ENCODE measurements around the gene GSDME.
"Not testable (repeated sequence)": the region's sequence is repeated elsewhere in the genome, so short reads cannot be mapped to it uniquely, and the experiment has no call there.

The GSDME gene

DNA sequence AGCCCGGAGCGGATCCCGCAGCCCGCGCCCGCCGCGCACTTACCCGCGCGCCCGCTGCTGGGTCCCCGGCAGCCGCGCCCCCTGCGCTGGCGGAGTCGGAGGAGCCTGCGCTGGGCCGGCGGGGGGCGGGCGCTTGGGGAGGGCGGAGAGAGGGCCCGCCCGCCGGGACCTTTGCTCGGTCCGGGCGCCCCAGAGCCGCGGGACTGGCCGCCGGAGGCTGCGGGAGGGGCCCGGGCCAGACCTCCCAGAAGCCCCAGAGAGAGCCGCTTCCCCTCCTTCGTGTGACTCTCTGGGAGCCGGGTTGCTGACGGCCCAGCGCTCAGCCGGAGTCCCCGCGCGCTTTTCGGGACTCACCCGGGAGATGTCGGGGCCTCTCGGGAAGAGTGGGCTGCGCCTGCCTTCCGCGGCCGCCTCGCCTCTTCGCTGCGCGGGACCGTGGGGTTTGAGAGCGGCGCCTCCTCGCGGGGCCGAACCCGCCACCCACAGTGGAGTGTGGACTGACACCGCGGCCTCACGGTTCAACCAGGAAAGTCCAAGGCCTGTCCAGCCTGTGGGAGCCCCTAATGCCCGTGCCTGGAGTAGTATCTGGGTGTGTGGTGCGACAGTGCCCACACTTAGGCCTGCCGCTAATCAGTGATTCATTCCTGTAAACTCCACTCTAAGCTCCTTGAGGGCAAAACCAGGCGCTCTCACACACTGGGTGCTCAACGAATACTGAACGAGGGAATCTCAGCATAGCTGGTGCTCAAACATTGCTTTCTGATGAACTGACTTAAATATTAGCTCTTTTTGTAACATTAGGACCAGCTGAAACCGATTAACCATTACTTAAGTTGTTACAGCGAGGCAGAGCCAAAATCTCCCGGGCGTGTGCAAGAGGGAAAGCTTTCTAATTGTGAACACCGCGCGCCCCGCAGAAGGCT lies at the start of gene GSDME:
TSS of gene GSDME (minus strand) at position 112 of the 923 bp plus-strand sequence. CDS start 7,690 bp downstream, outside the sequence.
- peak; percentile 22 for DNase-seq

GRCh38 chr7:24802300-24802699 lies 45.0 kb upstream of the GSDME start:
- no peak for DNase-seq

- DNase-seq: no peak
Measured at GRCh38 chr7:24801883-24802282, 44.6 kb upstream of the GSDME start.

- DNase-seq: no peak
Measured at GRCh38 chr7:24800667-24801066, 43.4 kb upstream of the GSDME start.

DNA sequence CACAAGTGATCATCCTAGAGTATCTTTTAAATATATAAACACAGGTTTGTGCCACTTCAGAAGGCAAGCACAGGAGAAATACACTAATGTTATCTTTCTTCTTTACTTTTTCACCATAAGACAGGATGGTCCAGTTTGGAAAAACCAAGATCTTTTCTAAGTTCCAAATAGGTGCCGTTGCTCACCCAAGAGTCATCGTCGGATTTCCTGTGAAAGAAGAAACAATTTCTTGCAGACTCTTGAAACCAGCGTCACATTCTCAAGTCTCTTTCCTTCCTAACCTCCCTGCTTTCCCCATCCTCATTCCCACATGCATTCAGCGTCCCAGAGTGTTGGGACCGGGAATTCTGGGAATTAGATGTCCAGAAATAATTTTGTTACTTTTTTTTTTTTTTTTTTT lies 42.8 kb upstream of the GSDME start:
- DNase-seq: no peak

GRCh38 chr7:24799506-24799905 lies 42.2 kb upstream of the GSDME start:
- no peak for DNase-seq

GRCh38 chr7:24798261-24798660 lies 41.0 kb upstream of the GSDME start:
- no peak for DNase-seq

DNA sequence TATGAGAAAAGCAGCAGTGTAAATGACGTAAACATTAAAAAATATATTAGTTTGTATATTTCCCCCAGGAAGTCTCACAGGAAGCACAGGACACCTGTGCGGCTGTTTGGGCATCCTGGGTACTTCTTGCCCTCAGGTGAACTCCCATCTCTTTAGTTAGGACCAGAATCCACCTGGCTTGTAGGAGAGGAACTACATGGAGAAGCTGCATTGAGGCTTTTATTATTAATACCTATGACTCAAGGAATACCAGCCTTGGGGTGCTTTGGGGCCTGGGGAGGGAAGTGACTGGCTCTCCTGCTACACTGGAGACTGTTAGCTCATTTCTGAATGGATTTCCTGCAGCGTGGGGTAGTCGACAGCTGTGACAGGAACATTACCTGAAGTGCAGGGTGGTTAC lies 40.0 kb upstream of the GSDME start:
- DNase-seq: no peak

- no peak for DNase-seq
Measured at GRCh38 chr7:24795407-24795767, 38.1 kb upstream of the GSDME start.

GRCh38 chr7:24794751-24795406 lies 37.6 kb upstream of the GSDME start:
- not testable (repeated sequence) for DNase-seq

- no peak for DNase-seq
Measured at GRCh38 chr7:24793982-24794648, 36.9 kb upstream of the GSDME start.

- no peak for DNase-seq
Measured at GRCh38 chr7:24788961-24789576, 31.8 kb upstream of the GSDME start.

DNA sequence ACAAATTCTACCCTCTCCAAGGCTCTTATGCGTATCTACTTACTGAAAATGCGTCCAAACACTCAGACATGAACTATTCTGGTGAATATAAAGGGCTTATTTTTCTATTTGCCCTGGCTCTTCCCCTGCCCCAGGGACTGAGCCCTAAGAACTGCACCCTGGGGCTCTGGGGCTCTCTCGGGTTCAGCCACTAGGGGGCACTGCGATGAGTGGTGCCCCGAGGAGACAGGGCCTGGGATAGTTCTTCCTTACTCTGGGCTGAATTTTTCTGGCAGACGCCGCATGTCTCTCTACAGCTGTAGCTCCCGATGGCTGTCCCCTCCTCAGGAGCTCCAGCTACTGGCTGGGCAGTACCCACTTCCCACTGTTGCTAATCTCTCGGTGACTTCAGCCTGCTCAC lies 30.8 kb upstream of the GSDME start:
- no peak for DNase-seq

DNA sequence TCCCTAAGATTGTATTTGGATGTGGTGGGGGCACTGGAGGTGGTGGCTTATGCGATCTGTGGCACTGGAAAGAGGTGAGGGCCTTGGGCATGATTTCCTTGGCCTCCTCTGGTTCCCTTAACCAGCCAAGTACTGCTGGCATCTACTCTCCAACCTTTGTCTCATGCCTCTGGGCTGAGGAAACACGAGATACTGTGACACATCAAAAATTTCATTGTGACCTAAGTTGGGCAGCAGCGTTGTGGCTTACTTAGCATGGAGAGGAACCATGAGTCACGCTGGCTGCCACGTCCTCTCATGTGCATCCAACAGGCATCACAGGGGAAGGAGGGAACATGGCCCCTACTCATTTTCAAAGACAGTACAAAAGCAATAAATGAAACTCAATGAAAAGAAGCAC lies 29.7 kb upstream of the GSDME start:
- no peak for DNase-seq

DNA sequence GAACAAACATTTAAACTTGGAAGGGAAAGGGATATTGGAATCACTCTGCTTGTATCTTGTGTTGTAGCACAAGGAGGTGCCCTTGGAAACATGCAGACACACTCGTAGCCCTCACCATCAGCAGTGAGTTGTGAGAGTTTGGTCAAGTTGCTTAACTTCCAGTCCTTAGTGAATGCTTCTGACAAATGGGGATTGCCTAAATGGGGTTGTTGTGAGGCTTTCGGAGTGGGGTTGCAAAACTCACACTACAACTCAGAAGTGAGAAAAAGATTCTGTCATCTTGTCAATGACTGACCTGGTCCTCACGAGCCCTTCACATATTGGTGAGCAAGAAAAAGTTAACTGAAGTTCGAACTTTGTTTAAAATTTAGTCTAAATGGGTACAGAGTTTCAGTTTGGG lies 29.0 kb upstream of the GSDME start:
- DNase-seq: no peak

GRCh38 chr7:24784277-24784676 lies 27.0 kb upstream of the GSDME start:
- DNase-seq: no peak

GRCh38 chr7:24783698-24784097 lies 26.4 kb upstream of the GSDME start:
- DNase-seq: no peak

- DNase-seq: no peak
Measured at GRCh38 chr7:24781106-24781505, 23.8 kb upstream of the GSDME start.

DNA sequence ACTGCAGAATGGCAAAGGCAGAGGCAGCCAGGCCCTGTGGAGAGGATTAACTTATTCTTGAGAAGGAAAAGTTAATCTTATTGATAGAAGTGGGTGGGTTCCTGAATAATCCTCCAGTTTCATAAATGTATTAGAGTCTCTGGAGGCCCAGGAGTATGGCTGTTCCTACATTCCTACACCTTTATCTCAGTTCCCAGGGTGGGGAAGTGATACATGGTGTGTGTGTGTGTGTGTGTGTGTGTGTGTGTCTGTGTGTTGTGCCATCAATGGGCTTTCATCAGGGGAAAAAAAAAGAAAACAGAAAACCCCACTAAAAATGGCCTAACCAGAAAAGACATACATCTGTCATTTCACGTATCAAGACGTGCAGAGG lies 22.0 kb upstream of the GSDME start:
- no peak for DNase-seq

GRCh38 chr7:24778543-24779282 lies 21.4 kb upstream of the GSDME start:
- DNase-seq: no peak

DNA sequence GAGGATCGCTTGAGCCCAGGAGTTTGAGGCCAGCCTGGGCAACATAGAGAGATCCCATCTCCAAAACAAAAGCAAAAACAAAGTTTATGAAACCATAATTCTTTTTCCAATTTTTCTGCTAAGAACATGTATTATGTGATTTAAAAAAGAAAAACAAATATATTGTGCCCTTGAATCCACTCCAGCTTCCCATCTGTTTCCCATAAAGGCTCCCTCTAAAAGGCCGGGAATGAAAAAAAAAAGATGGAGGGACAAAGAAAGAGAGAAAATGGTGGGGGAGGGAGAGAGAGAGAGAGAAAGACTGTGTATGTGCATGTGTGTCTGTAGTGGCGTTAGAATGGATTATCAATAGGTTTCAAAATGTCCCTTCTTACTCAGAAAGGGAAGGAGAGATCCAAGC lies 20.5 kb upstream of the GSDME start:
- no peak for DNase-seq

DNA sequence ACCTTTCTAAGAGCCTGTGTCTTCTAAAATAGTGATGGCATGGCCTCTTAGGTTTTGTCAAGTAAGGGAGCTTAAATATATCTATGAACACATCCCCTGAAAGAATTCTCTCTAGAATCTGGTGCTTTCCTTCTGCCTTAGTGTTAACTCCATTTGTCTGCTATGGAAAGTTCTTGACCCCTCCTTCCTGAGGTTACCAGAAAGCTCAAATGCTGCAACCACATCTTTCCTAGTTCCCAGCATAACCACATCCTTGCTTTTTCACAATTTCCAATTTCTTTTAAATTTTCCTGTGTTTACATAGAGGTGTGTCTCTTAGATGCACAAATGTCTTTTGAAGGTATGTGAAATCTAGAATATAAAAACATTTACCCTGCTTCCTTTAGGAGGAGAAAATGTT lies 16.4 kb upstream of the GSDME start:
- DNase-seq: no peak

- no peak for DNase-seq
Measured at GRCh38 chr7:24769851-24770250, 12.6 kb upstream of the GSDME start.
